GM12878 (cell line): ENCODE measurements around the gene EHHADH. TPM values are rescaled to one million over a fixed set of nuclear protein-coding genes. Genes with fewer than 3 reads are reported as not detected.

Experiments used
- ATAC-seq: fragments of 200-7000 bp; cut with Tn5 transposase; 3 replicates; pipeline ENCODE4 v1.9.1; 2020; ENCODE audit warnings: mild to moderate bottlenecking, moderate library complexity
- BruUV-seq: library from RNA; stranded (reverse); fragments of 400-500 nt; replicated peaks from 2 replicates; lab custom pipeline; 2021; lab: Mats Ljungman, UMichigan
- CTCF ChIA-PET: fragments of 300-600 bp; sonication (Branson Sonifier 250); formaldehyde crosslinking; extraction: SDS; loops from one replicate; lab custom pipeline; 2021; ENCODE audit warnings: inconsistent platforms; lab: Yijun Ruan, JAX
- POLR2A ChIA-PET: fragments of 350-600 bp; formaldehyde crosslinking; extraction: SDS; loops from one replicate; lab custom pipeline; 2021; ENCODE audit warnings: inconsistent platforms; lab: Charles Lee
- RAD21 ChIA-PET: fragments of 300-600 bp; sonication (Branson Sonifier 250); formaldehyde crosslinking; loops from one replicate; lab custom pipeline; 2023; ENCODE audit warnings: antibody characterized with exemption; ENCODE audit not compliant: unreplicated experiment; lab: Charles Lee
- SMC1A ChIA-PET: fragments of 300-600 bp; sonication (Branson Sonifier 250); formaldehyde crosslinking; loops from one replicate; lab custom pipeline; 2023; ENCODE audit not compliant: unreplicated experiment, uncharacterized antibody; lab: Charles Lee
- DNase-seq: peaks from one replicate; pipeline ENCODE4 v3.0.0-alpha.2; 2011; ENCODE audit warnings: low read depth, low spot score
- FAIRE-seq: peaks from 3 replicates; lab custom pipeline; 2011; peaks lifted over from hg19 to GRCh38; lab: Jason Lieb, UNC
- H2AFZ ChIP-seq: 2 replicates; pipeline ENCODE4 v1.6.0; 2011; ENCODE audit warnings: low read depth, low read length, control low read depth; ENCODE audit not compliant: control insufficient read depth
- H3K27ac ChIP-seq: 2 replicates; pipeline ENCODE4 v1.5.1; 2011; ENCODE audit warnings: control low read depth; ENCODE audit not compliant: control insufficient read depth, insufficient read depth
- H3K27me3 ChIP-seq, 2 experiments: replicated peaks in 1 of 2; 2 replicates each; pipeline versions ENCODE4 v1.6.0 to v1.6.1; 2011; ENCODE audit warnings: low read length in 1 of 2; ENCODE audit not compliant: control insufficient read depth in 2 of 2, insufficient read depth in 2 of 2
- H3K36me3 ChIP-seq, 2 experiments: 2 replicates each; pipeline ENCODE4 v1.5.1; 2011; ENCODE audit warnings: low read length in 1 of 2; ENCODE audit not compliant: control insufficient read depth in 2 of 2, insufficient read depth in 2 of 2
- H3K4me1 ChIP-seq: 2 replicates; pipeline ENCODE4 v1.6.1; 2011; ENCODE audit warnings: mild to moderate bottlenecking, low read length, moderate library complexity, mixed read lengths; ENCODE audit not compliant: control insufficient read depth, insufficient read depth
- H3K4me2 ChIP-seq: 2 replicates; pipeline ENCODE4 v1.6.0; 2011; ENCODE audit warnings: control low read depth; ENCODE audit not compliant: control insufficient read depth, insufficient read depth
- H3K4me3 ChIP-seq: fragments of 200-600 bp; sonication (generic); 2 replicates; pipeline ENCODE4 v1.5.1; 2016
- H3K79me2 ChIP-seq: 2 replicates; pipeline ENCODE4 v1.6.0; 2011; ENCODE audit warnings: low read length; ENCODE audit not compliant: control insufficient read depth, insufficient read depth
- H3K9ac ChIP-seq: 2 replicates; pipeline ENCODE4 v1.8.0; 2011; ENCODE audit warnings: low read length, control low read depth, mixed read lengths; ENCODE audit not compliant: control insufficient read depth, insufficient read depth
- H3K9me3 ChIP-seq: replicated peaks from 3 replicates; pipeline ENCODE4 v1.5.1; 2011; ENCODE audit warnings: mild to moderate bottlenecking, low read length; ENCODE audit not compliant: control insufficient read depth, insufficient read depth
- H4K20me1 ChIP-seq: 2 replicates; pipeline ENCODE4 v1.6.0; 2011; ENCODE audit not compliant: control insufficient read depth, insufficient read depth
- BCL3 ChIP-seq: IDR thresholded peaks from 2 replicates; pipeline ENCODE4 v1.6.1; 2011; ENCODE audit warnings: borderline replicate concordance, low read depth, mild to moderate bottlenecking, moderate library complexity, low read length; ENCODE audit not compliant: insufficient read depth, poor library complexity, severe bottlenecking
- BRCA1 ChIP-seq: IDR thresholded peaks from 2 replicates; pipeline ENCODE4 v1.6.1; 2011; ENCODE audit warnings: low read depth, low read length, improper control_type of control experiment
- ESRRA ChIP-seq: IDR thresholded peaks from 2 replicates; pipeline ENCODE4 v1.6.1; 2012; ENCODE audit warnings: mild to moderate bottlenecking, low read length, improper control_type of control experiment
- FOS ChIP-seq: IDR thresholded peaks from 3 replicates; pipeline ENCODE4 v1.6.1; 2011; ENCODE audit warnings: borderline replicate concordance; ENCODE audit not compliant: insufficient read length; ENCODE audit errors: extremely low read depth
- HDAC2 ChIP-seq: fragments of 200-600 bp; sonication (generic); IDR thresholded peaks from 2 replicates; pipeline ENCODE4 v1.6.1; 2017
- IKZF1 ChIP-seq: fragments of 450-650 bp; conservative IDR thresholded peaks from 2 replicates; pipeline ENCODE4 v1.6.1; 2017; ENCODE audit warnings: antibody characterized with exemption, mild to moderate bottlenecking
- WGBS: methylation state at CpG from one replicate; pipeline ENCODE4 v1.1.6; 2016; ENCODE audit warnings: low lambda C conversion rate; ENCODE audit not compliant: insufficient replicate concordance, insufficient coverage; ENCODE audit errors: missing lambda C conversion rate; 5-methylcytosine and 5-hydroxymethylcytosine counted together
- in situ Hi-C: fragments of 300-500 bp; cut with MboI; formaldehyde crosslinking; loops from 9 replicates; pipeline ENCODE4 v1.14.3; 2018; ENCODE audit warnings: mixed read lengths
- intact Hi-C: fragments of 100-400 bp; cut with micrococcal nuclease; formaldehyde crosslinking; loops from one replicate; pipeline ENCODE4 v1.14.2; 2022; ENCODE audit not compliant: unreplicated experiment
- polyA plus RNA-seq, 11 experiments: library from polyadenylated mRNA; depleted of rRNA in 4 of 11; unstranded in 6 of 11; stranded (reverse) in 5 of 11; fragments of >200 nt; fragmentation: Nextera tagmentation in 4 of 11; fragmentation: Illumina TruSeq in 1 of 11; extraction: Ambion mirVana in 4 of 11; extraction: Trizol in 1 of 11; gene quantifications; 1 replicate in 1 of 11; 2 replicates in 10 of 11; pipeline versions ENCODE4 v1.2.1 to v1.2.3, GENCODE V29; 2011 to 2016; ENCODE audit warnings: inconsistent platforms in 2 of 11, missing spikeins in 2 of 11, low read depth in 1 of 11
- total RNA-seq, 4 experiments: library from RNA; depleted of rRNA in 3 of 4; stranded (reverse); fragments of >200 nt in 3 of 4; fragmentation: Illumina TruSeq in 1 of 4; extraction: Trizol in 1 of 4; gene quantifications; 2 replicates each; pipeline versions ENCODE4 v1.2.1 to v1.2.3, GENCODE V29; 2013 to 2021

Gene EHHADH
- total and polyA plus RNA-seq, 10 of the 15 experiments (the other 5 are each of a cell fraction or from before 2014, with no cell fraction given), result 0.96 to 8.4 (median 5.3) TPM

GRCh38 chr3:185216607-185216958, 37.3 kb downstream of the EHHADH start:
- SMC1A ChIA-PET, result interaction anchor here (0.6 to 2.1 kb wide), 5 partner anchors 8 to 341 kb away, joined by 3 to 5 read pairs (median 4); no protein-coding TSS in a partner anchor
- BruUV-seq, result no TSS peak
- H2AFZ ChIP-seq, result no peak overlapping the region
- no peaks in the 10 kb centered on the region for H3K27me3 ChIP-seq
- WGBS, result 69% methylated on average over 3 of the region's 3 CpGs
- no peaks in the 10 kb centered on the region for H3K9me3 ChIP-seq
- no peaks in the 10 kb centered on the region for H3K79me2 ChIP-seq
- H3K27ac ChIP-seq, result no peak overlapping the region
- in situ Hi-C loops, result no loop called here
- CTCF ChIA-PET, result interaction anchor here (1.0 to 4.2 kb wide), 10 partner anchors 9 to 332 kb away, joined by 3 to 18 read pairs (median 4); no protein-coding TSS in a partner anchor
- H4K20me1 ChIP-seq, result no peaks in the 10 kb centered on the region
- DNase-seq, result no peak
- ATAC-seq, result no peak; the same call in 2 of the 3 replicates
- POLR2A ChIA-PET, result no interaction called here
- intact Hi-C loops, result loop anchor here (1.0 to 2.0 kb wide), 2 partner anchors 92 to 341 kb away; no protein-coding TSS in a partner anchor
- H3K4me2 ChIP-seq, result no peak overlapping the region
- H3K4me1 ChIP-seq, result no peaks in the 10 kb centered on the region
- H3K9ac ChIP-seq, result no peak overlapping the region
- no peak for TF ChIP-seq FOS
- TF ChIP-seq HDAC2, result no peak
- no peak for TF ChIP-seq BCL3
- no peak for TF ChIP-seq IKZF1
- TF ChIP-seq BRCA1, result no peak
- TF ChIP-seq ESRRA, result no peak
- no peak for FAIRE-seq
- RAD21 ChIA-PET, result interaction anchor here (0.6 kb wide), 1 partner anchor 631 kb away, joined by 3 read pairs; no protein-coding TSS in a partner anchor
- no peaks in the 10 kb centered on the region for H3K36me3 ChIP-seq
- H3K4me3 ChIP-seq, result no peak overlapping the region
